Limb (tissue), 2 donors: Measurements from ENCODE around the gene EFNA4.

Source experiments
- DNase-seq, 2 donors: peaks; one replicate each; pipeline ENCODE4 v3.0.0-alpha.2; 2016; ENCODE audit errors: extremely low spot score in 2 of 2

Gene EFNA4

GRCh38 chr1:155063550-155064110, at the start of gene EFNA4:
Gene EFNA4 (plus strand): TSS chr1:155063740. CDS start chr1:155063824, 84 bp downstream.
- DNase-seq = peak; percentile 87 to 90

DNA sequence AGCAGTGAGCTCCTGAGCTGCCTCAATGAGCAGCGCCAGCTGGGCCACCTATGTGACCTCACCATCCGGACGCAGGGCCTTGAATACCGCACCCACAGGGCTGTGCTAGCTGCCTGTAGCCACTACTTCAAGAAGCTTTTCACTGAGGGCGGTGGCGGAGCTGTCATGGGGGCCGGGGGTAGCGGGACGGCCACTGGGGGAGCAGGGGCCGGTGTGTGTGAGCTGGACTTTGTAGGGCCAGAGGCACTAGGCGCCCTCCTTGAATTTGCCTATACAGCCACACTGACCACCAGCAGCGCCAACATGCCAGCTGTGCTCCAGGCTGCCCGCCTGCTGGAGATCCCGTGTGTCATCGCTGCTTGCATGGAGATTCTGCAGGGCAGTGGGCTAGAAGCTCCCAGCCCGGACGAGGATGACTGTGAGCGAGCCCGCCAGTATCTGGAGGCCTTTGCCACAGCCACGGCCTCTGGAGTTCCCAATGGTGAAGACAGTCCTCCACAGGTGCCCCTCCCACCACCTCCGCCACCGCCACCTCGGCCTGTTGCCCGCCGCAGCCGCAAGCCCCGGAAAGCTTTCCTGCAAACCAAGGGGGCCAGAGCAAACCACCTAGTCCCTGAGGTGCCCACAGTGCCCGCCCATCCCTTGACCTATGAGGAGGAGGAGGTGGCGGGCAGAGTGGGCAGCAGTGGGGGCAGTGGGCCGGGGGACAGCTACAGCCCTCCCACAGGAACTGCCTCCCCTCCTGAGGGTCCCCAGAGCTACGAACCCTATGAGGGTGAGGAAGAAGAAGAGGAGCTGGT, 48.6 kb upstream of the EFNA4 start:
- DNase-seq = no peak

- DNase-seq = no peak
These were observed 47.9 kb upstream of the EFNA4 start for GRCh38 chr1:155015527-155016230.

- no peak for DNase-seq
These were observed 47.2 kb upstream of the EFNA4 start for GRCh38 chr1:155016231-155016831.

- peak; percentile 82 to 95 for DNase-seq
These were observed 46.2 kb upstream of the EFNA4 start for GRCh38 chr1:155017041-155017945.

GRCh38 chr1:155017946-155018316, 45.6 kb upstream of the EFNA4 start:
- DNase-seq = no peak

- no peak for DNase-seq
These were observed 44.8 kb upstream of the EFNA4 start for GRCh38 chr1:155018617-155019348.

GRCh38 chr1:155019377-155020245, 43.9 kb upstream of the EFNA4 start:
- no peak for DNase-seq

DNA sequence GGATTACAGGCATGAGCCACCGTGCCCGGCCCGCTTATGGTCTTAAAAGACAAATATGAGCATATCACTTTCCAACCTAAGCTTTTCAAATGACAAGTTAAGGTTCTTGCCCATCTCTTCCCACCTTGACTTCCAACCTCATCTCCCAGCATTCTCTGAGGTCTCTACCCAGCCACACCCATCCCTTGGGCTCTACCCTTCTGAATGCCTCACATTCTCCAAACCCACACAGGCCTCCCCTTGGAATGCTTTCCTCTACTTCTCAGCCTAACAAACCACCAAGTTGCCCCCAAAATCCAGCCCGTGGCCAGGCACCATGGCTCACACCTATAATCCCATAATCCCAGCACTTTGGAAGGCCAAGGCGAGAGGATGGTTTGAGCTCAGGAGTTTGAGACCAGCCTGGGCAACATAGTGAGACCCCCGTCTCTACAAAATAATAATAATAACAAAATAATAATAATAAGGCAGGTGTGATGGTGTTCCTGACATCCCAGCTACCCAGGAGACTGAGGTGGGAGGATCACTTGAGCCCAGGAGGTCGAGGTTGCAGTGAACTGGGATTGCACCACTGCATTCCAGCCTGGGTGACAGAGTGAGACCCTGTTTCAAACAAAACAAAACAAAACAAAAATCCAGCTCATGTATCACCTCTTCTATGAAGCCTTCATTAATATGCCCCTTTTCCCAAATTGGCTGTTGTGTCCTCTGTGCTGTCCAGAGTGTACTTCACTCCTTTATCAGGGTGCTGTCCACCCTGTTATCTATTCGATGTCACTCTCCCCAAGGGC, 41.2 kb upstream of the EFNA4 start:
- DNase-seq = no peak

DNA sequence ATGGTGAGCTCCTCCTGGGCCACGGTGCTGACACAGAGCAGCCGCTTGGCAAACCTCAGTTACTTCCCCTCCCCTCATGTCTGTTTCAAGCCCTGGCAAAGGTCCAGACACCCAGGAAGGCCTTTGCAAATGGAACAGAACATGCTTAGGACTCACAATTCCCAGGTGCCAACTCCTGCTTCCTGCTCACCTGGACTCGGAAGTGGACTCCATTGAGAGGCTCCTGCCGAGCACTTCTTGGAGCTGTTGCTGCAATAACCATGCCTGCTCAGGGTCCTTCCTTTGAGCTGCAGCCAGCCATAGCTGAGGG, 40.7 kb upstream of the EFNA4 start:
- no peak for DNase-seq

GRCh38 chr1:155023627-155024026, 39.9 kb upstream of the EFNA4 start:
- no peak for DNase-seq

GRCh38 chr1:155024315-155024714, 39.2 kb upstream of the EFNA4 start:
- no peak for DNase-seq

GRCh38 chr1:155026154-155026553, 37.4 kb upstream of the EFNA4 start:
- no peak for DNase-seq

DNA sequence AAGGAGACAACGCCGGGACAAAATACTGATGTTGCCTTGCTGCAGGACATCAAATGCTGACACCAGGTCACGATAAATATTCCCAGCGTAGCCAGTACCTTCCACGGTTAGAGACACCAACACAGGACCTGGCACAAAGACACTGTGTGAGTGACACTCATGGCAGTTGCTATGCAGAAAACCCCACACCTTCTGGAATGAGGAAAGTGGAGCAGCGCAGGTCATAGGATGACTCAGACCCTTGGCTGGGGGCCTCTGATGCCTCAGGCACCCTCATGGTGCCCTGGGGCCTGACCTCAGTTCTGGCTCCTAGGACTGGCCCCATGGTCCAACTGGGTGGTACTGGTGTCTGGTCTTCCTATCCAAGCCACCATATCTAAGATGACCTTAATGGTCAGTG, 37.0 kb upstream of the EFNA4 start:
- DNase-seq = no peak

- DNase-seq = no peak
These were observed 33.9 kb upstream of the EFNA4 start for GRCh38 chr1:155029513-155030242.

DNA sequence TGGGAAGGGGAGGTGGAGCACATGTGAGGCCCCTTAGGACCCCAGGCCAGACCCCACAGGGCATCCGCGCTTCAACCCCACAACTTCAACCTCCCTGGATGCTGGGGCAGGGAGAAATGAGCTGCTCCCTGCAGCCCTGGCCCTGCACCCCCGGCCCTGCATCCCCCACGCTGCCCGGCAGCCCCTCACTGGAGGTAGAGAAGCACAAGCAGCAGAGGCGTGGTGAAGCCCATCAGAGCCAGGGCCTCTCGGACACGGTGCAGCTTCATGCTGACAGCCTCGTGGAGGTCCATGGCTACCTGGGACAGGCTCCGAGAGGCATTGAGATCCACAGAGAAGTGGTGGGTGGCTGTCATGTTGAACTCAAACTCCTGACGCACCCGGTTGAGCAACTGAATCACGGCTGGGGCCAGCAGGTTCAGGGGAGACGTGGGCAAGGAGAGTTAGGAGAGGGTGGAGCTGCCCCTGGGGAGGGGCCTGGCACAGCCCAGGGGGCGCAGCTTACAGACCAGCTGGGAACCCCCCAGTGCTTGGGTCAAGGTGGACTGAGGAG, 33.2 kb upstream of the EFNA4 start:
- no peak for DNase-seq

DNA sequence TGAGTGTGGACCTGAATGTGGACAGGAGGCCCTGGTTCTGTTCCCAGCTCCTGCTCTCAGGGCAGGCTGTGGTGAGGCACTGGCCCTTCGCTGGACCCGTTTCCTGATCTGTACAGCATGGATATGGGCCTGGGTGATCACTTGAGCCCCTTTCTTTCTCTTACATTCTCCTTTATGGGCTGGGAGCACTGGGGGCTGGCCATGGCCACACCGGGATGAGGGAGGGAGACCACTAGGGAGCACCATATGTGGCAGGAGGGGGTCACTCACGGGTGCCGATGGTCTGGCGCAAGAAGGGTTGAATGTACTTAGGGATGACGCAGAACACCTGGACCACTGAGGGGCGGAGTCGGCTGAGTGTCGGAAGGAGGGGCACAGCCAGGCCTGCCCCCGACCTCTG, 32.6 kb upstream of the EFNA4 start:
- no peak for DNase-seq

DNA sequence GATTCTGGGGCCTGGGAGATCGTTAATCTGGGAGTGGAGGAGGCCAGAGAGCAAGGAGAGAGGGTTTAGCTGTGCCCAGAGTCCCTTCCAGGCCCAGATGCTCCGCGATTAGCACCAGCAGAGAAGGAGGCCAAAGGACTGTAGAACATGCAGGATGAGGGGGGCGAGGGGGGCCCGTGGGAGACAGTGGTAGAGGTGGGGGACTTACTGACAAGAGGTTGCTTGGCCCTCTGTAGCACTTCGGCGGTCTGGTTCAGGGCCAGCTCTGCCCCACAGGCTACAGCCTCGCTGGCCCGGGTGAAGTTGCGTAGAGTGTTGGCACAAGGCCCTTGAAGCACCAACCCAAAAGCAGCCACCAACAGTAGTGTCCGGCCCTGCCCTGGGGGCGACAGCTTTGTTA, 30.7 kb upstream of the EFNA4 start:
- no peak for DNase-seq
